GM12875 (cell line): ENCODE results near the gene HSD3B2.

Experiments
- H3K4me3 ChIP-seq: one replicate; pipeline ENCODE4 v1.5.1; 2011; ENCODE audit warnings: low read depth, low read length, control low read depth
- CTCF ChIP-seq: IDR thresholded peaks from 2 replicates; pipeline ENCODE4 v1.5.1; 2011; ENCODE audit warnings: low read depth, mild to moderate bottlenecking, control low read depth, inconsistent platforms, low read length, moderate library complexity, borderline replicate concordance; ENCODE audit not compliant: insufficient read depth

The HSD3B2 gene

GRCh38 chr1:119467219-119467618 is 52.3 kb downstream of the HSD3B2 start:
- TF ChIP-seq CTCF: no peak
- H3K4me3 ChIP-seq: no peak overlapping the region

GRCh38 chr1:119467857-119468668 is 53.1 kb downstream of the HSD3B2 start:
- H3K4me3 ChIP-seq: no peak overlapping the region
- no peak for TF ChIP-seq CTCF

GRCh38 chr1:119469741-119470140 is 54.8 kb downstream of the HSD3B2 start:
- H3K4me3 ChIP-seq: no peak overlapping the region
- no peak for TF ChIP-seq CTCF

- no peak overlapping the region for H3K4me3 ChIP-seq
- no peak for TF ChIP-seq CTCF
Measured at GRCh38 chr1:119470377-119470776, 55.4 kb downstream of the HSD3B2 start.

- no peak overlapping the region for H3K4me3 ChIP-seq
- TF ChIP-seq CTCF: no peak
Measured at GRCh38 chr1:119470958-119471357, 56.0 kb downstream of the HSD3B2 start.

GRCh38 chr1:119471566-119471965 is 56.6 kb downstream of the HSD3B2 start:
- no peak overlapping the region for H3K4me3 ChIP-seq
- TF ChIP-seq CTCF: no peak
